Esophagus squamous epithelium (tissue), 5 donors: ENCODE measurements around the gene CDKN2AIP. TPM values are rescaled to one million over a fixed set of nuclear protein-coding genes. Genes with fewer than 3 reads are reported as not detected.

Source experiments
- DNase-seq: peaks from one replicate; lab custom pipeline; 2025; lab: John Stamatoyannopoulos, UW
- H3K27ac ChIP-seq, 4 donors: fragments of 200-600 bp; sonication (generic); one replicate each; pipeline ENCODE4 v1.5.1; 2016 to 2019; ENCODE audit warnings: mild to moderate bottlenecking in 1 of 4
- H3K27me3 ChIP-seq, 4 donors: fragments of 200-600 bp; sonication (generic); 1 replicate in 3 of 4; 2 replicates in 1 of 4; pipeline versions ENCODE4 v1.5.1 to v1.6.0; 2017 to 2021; ENCODE audit warnings: antibody characterized with exemption in 1 of 4
- H3K36me3 ChIP-seq, 3 donors: fragments of 200-600 bp; sonication (generic); one replicate each; pipeline ENCODE4 v1.5.1; 2016 to 2019
- H3K4me1 ChIP-seq, 3 donors: fragments of 200-600 bp; sonication (generic); one replicate each; pipeline ENCODE4 v1.5.1; 2017 to 2019
- H3K4me3 ChIP-seq, 4 donors: fragments of 200-600 bp; sonication (generic); 1 replicate in 3 of 4; 2 replicates in 1 of 4; pipeline ENCODE4 v1.5.1; 2016 to 2019; ENCODE audit warnings: mild to moderate bottlenecking in 2 of 4, moderate library complexity in 1 of 4
- H3K9me3 ChIP-seq, 3 donors: fragments of 200-600 bp; sonication (generic); one replicate each; pipeline ENCODE4 v1.5.1; 2016 to 2019
- POLR2A ChIP-seq, 4 donors: fragments of 450-650 bp; IDR thresholded peaks; one replicate each; pipeline ENCODE4 v1.6.1; 2017; ENCODE audit warnings: antibody characterized with exemption in 4 of 4, mild to moderate bottlenecking in 4 of 4, moderate library complexity in 3 of 4
- WGBS, 2 donors: methylation state at CpG; one replicate each; pipeline ENCODE4 v1.1.5; 2018; 5-methylcytosine and 5-hydroxymethylcytosine counted together
- intact Hi-C: fragments of 100-400 bp; cut with DNase I; formaldehyde crosslinking; loops from one replicate; pipeline ENCODE4 v1.15.0; 2022
- total RNA-seq, 4 donors: library from RNA; depleted of rRNA; stranded (reverse); fragments of >200 nt; gene quantifications; one replicate each; pipeline ENCODE4 v1.1.0, GENCODE V29; 2016
- TF ChIP-seq, protein P1 (sequence below), 6 experiments: fragments of 450-650 bp in 4 of 6; fragments of 200-600 bp in 2 of 6; sonication (generic) in 2 of 6; IDR thresholded peaks; one replicate each; pipeline ENCODE4 v1.5.1; 2016 to 2019; ENCODE audit warnings: antibody characterized with exemption in 6 of 6, mild to moderate bottlenecking in 4 of 6, moderate library complexity in 4 of 6
- donor health status: DM: yes; HTN: yes; CAD: no.

The CDKN2AIP gene, protein sequence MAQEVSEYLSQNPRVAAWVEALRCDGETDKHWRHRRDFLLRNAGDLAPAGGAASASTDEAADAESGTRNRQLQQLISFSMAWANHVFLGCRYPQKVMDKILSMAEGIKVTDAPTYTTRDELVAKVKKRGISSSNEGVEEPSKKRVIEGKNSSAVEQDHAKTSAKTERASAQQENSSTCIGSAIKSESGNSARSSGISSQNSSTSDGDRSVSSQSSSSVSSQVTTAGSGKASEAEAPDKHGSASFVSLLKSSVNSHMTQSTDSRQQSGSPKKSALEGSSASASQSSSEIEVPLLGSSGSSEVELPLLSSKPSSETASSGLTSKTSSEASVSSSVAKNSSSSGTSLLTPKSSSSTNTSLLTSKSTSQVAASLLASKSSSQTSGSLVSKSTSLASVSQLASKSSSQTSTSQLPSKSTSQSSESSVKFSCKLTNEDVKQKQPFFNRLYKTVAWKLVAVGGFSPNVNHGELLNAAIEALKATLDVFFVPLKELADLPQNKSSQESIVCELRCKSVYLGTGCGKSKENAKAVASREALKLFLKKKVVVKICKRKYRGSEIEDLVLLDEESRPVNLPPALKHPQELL
- 10 to 100 TPM; 20.3 to 33.5 (median 27.2) TPM for total RNA-seq

GRCh38 chr4:183444214-183445096, at the start of gene CDKN2AIP:
Gene CDKN2AIP, plus strand, starts transcription at chr4:183444636. Its CDS starts 162 bp downstream, at chr4:183444798.
- TF ChIP-seq POLR2A (IDR thresholded peaks at IDR 0.05), result peak in 3 of 4 donors; percentile 80 to 98 (median 98)
- TF ChIP-seq, protein P1, sequence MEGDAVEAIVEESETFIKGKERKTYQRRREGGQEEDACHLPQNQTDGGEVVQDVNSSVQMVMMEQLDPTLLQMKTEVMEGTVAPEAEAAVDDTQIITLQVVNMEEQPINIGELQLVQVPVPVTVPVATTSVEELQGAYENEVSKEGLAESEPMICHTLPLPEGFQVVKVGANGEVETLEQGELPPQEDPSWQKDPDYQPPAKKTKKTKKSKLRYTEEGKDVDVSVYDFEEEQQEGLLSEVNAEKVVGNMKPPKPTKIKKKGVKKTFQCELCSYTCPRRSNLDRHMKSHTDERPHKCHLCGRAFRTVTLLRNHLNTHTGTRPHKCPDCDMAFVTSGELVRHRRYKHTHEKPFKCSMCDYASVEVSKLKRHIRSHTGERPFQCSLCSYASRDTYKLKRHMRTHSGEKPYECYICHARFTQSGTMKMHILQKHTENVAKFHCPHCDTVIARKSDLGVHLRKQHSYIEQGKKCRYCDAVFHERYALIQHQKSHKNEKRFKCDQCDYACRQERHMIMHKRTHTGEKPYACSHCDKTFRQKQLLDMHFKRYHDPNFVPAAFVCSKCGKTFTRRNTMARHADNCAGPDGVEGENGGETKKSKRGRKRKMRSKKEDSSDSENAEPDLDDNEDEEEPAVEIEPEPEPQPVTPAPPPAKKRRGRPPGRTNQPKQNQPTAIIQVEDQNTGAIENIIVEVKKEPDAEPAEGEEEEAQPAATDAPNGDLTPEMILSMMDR (IDR thresholded peaks at IDR 0.05), result peak in 2 of 6 experiments; percentile 18 to 21
- peak; percentile 64 for DNase-seq
- Histone ChIP-seq H3K4me3 (peak within 1 kb of the TSS; percentile 86 to 98 (median 96)), H3K27me3 (no peaks in the 10 kb centered on the region), H3K9me3 (no peaks in the 10 kb centered on the region), H3K27ac (peak within 1 kb of the TSS; percentile 97 to 99 (median 98)), H3K36me3 (peaks cover 0 to 36% (median 10%) of the 10 kb centered on the region in 3 donors), H3K4me1 (peaks cover 6 to 70% (median 25%) of the 10 kb centered on the region in 3 donors)
- 0% methylated on average over 17 of the region's 109 CpGs; no CpG with 5 or more reads in 1 of the 2 donors for WGBS, 2 donors
- intact Hi-C loops, result loop anchor here (2.0 kb wide), 1 partner anchor 56 kb away; no protein-coding TSS in a partner anchor

DNA sequence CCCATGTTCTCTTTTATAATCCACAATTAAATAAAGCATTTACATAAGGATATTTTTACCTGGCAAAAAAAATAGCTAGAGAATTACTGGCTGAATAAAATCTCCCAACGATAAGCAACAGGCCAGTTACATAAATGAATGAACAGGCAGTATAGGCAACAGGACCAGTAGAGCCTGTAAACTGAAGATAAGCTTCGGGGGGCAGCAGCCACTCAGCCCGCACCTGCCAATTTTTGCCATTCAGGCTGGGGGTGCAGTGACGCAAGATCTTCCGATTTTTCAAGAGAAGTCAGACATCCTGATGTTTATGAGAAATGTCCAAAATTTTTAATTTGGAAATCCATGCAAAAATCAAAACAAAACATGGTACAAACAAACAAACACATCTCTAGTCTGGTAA, 49.0 kb upstream of the CDKN2AIP start:
- intact Hi-C loops, result loop anchor here (10.0 kb wide), 1 partner anchor 131 kb away; no protein-coding TSS in a partner anchor
- H3K27me3 ChIP-seq, result peaks cover 0 to 16% (median 0%) of the 10 kb centered on the region in 4 donors
- H3K4me3 ChIP-seq, result no peak overlapping the region
- 70 to 75% methylated on average over 5 of the region's 5 CpGs for WGBS, 2 donors
- H3K27ac ChIP-seq, result no peak overlapping the region
- TF ChIP-seq, protein P1 (IDR thresholded peaks at IDR 0.05), result no peak
- no peak for TF ChIP-seq POLR2A (IDR thresholded peaks at IDR 0.05)
- no peaks in the 10 kb centered on the region for H3K9me3 ChIP-seq
- no peak for DNase-seq
- H3K4me1 ChIP-seq, result peaks cover 0 to 22% (median 8%) of the 10 kb centered on the region in 3 donors
- H3K36me3 ChIP-seq, result no peaks in the 10 kb centered on the region

DNA sequence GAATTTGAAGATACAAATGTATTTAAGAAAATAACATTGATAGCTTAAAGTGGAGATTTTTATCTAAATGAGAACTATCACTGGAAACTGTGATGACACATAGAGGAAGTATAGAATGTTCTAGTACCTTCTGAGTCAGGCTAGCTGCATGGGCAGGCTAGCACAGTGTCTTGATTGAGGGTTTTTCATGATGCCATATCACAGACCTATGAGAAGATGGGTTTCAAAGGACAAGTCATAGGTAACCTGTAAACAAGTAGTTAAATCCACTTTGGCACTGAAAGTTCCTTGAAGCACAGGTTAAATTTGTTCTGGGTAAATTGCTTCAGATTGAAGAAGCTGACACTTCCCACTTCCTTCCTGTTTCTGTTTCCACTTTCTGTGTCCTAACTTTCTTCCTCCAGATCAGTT, 48.2 kb upstream of the CDKN2AIP start:
- no peaks in the 10 kb centered on the region for H3K9me3 ChIP-seq
- no peak overlapping the region for H3K4me3 ChIP-seq
- no peak for DNase-seq
- no peak overlapping the region for H3K27ac ChIP-seq
- intact Hi-C loops, result loop anchor here (10.0 kb wide), 1 partner anchor 131 kb away; no protein-coding TSS in a partner anchor
- peaks cover 0 to 21% (median 8%) of the 10 kb centered on the region in 3 donors for H3K4me1 ChIP-seq
- H3K27me3 ChIP-seq, result peaks cover 0 to 14% (median 0%) of the 10 kb centered on the region in 4 donors
- no peaks in the 10 kb centered on the region for H3K36me3 ChIP-seq
- TF ChIP-seq, protein P1 (IDR thresholded peaks at IDR 0.05), result no peak
- no peak for TF ChIP-seq POLR2A (IDR thresholded peaks at IDR 0.05)

DNA sequence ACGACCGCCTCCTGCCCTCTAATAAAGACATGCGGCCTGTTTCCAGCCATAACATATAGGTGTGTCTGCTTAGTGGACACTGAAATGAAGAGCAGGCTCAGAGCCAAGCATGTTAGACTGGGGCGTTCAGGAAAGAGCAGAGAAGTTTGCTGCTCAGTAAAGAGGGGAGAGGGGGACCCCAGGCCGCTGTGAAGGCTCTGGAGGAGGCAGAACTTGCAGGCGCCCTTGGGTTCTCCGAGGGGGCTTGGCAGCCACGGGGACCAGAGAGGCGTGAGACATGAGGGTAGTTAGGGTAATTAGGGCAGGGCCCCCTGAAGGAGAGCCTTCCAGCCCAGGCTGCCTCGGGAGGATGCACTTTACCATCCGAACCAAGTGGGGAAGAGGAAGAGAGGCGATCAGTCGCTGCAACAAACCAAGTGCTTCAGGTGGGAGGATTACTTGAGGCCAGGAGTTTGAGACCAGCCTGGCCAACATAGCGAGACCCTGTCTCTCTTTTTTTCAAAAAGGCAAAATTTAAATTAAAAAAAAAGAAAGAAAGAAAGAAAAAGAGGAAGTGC, 46.6 kb upstream of the CDKN2AIP start:
- peak overlapping the region in 1 of 4 donors; percentile 68 for H3K27ac ChIP-seq

More for the DNA sequence above, 46.6 kb upstream of the CDKN2AIP start:
- peaks cover 0 to 21% (median 8%) of the 10 kb centered on the region in 3 donors for H3K4me1 ChIP-seq
- no peaks in the 10 kb centered on the region for H3K27me3 ChIP-seq
- WGBS, 2 donors, result 84 to 86% methylated on average over 10 to 13 of the region's 14 CpGs
- no peaks in the 10 kb centered on the region for H3K36me3 ChIP-seq
- no peak for TF ChIP-seq POLR2A (IDR thresholded peaks at IDR 0.05)
- TF ChIP-seq, protein P1 (IDR thresholded peaks at IDR 0.05), result no peak
- H3K4me3 ChIP-seq, result peak overlapping the region; percentile 41 to 70 (median 51)
- H3K9me3 ChIP-seq, result no peaks in the 10 kb centered on the region
- DNase-seq, result no peak
- intact Hi-C loops, result loop anchor here (10.0 kb wide), 1 partner anchor 133 kb away; no protein-coding TSS in a partner anchor
